ENCODE measurements around the gene RNF151. TPM values are rescaled to one million over a fixed set of nuclear protein-coding genes. Genes with fewer than 3 reads are reported as not detected.
"Not testable (repeated sequence)": the region's sequence is repeated elsewhere in the genome, so short reads cannot be mapped to it uniquely, and the experiment has no call there.

RNF151 gene
- polyA plus RNA-seq, 6 donors from 2014 or later, result not detected

- Mint-ChIP-seq H3K27ac (peak overlapping the region; percentile 10 to 60 (median 34)), H3K4me1 (peaks cover 38 to 58% (median 38%) of the 10 kb centered on the region in 3 donors), H3K36me3 (no peaks in the 10 kb centered on the region), H3K4me3 (peak overlapping the region; percentile 65 to 93 (median 82)), H3K9me3 (no peaks in the 10 kb centered on the region), H3K27me3 (no peaks in the 10 kb centered on the region)
- ATAC-seq (ENCODE audit: low read depth in 2 of 2), result no peak
- no peak for DNase-seq
These were observed 42.0 kb downstream of the RNF151 start for GRCh38 chr16:2008631-2009163.

- Mint-ChIP-seq H3K4me3 (peak overlapping the region; percentile 65 to 93 (median 82)), H3K4me1 (peaks cover 38 to 54% (median 38%) of the 10 kb centered on the region in 3 donors), H3K27me3 (no peaks in the 10 kb centered on the region), H3K27ac (peak overlapping the region in 4 of 6 donors; percentile 17 to 90 (median 43)), H3K9me3 (no peaks in the 10 kb centered on the region), H3K36me3 (no peaks in the 10 kb centered on the region)
- no peak for DNase-seq
- ATAC-seq (ENCODE audit: low read depth in 2 of 2), result peak; percentile 47 to 50
These were observed 42.6 kb downstream of the RNF151 start for GRCh38 chr16:2009164-2009711.

- Mint-ChIP-seq H3K27ac (peak within 1 kb of the TSS; percentile 90 to 98 (median 97)), H3K36me3 (no peaks in the 10 kb centered on the region), H3K27me3 (no peaks in the 10 kb centered on the region), H3K4me3 (peak within 1 kb of the TSS; percentile 81 to 97 (median 93)), H3K4me1 (peaks cover 38 to 47% (median 38%) of the 10 kb centered on the region in 3 donors), H3K9me3 (no peaks in the 10 kb centered on the region)
- peak; percentile 96 to 97 for ATAC-seq (ENCODE audit: low read depth in 2 of 2)
- peak; percentile 80 for DNase-seq
These were observed 43.3 kb downstream of the RNF151 start, which contains the start of gene ZNF598 for GRCh38 chr16:2009791-2010510. Gene ZNF598 (minus strand): TSS chr16:2009821.

- H3K36me3 Mint-ChIP-seq; DNase-seq; H3K27me3 Mint-ChIP-seq; ATAC-seq (ENCODE audit: low read depth in 2 of 2); H3K9me3 Mint-ChIP-seq: not testable (repeated sequence)
- Mint-ChIP-seq H3K4me1 (peaks cover 24 to 29% (median 27%) of the 10 kb centered on the region in 3 donors), H3K27ac (peak overlapping the region in 1 of 6 donors; percentile 51), H3K4me3 (peak overlapping the region in 2 of 8 donors; percentile 9 to 41)
These were observed 45.1 kb downstream of the RNF151 start for GRCh38 chr16:2011726-2012125.

GRCh38 chr16:2013527-2013926, 46.9 kb downstream of the RNF151 start:
- no peaks in the 10 kb centered on the region for H3K36me3 Mint-ChIP-seq

GRCh38 chr16:2015117-2015946, 48.7 kb downstream of the RNF151 start:
- no peaks in the 10 kb centered on the region for H3K36me3 Mint-ChIP-seq
- H3K27me3 Mint-ChIP-seq, result peaks cover 0 to 24% (median 16%) of the 10 kb centered on the region in 3 donors
- H3K9me3 Mint-ChIP-seq, result no peaks in the 10 kb centered on the region
- ATAC-seq (ENCODE audit: low read depth in 2 of 2) (no peak), DNase-seq (no peak)
- peak overlapping the region in 1 of 6 donors; percentile 9 for H3K27ac Mint-ChIP-seq
- H3K4me1 Mint-ChIP-seq, result peaks cover 0 to 2% (median under 1%) of the 10 kb centered on the region in 3 donors
- peak overlapping the region in 1 of 8 donors; percentile 60 for H3K4me3 Mint-ChIP-seq

More at GRCh38 chr16:2013527-2013926, 46.9 kb downstream of the RNF151 start:
- peaks cover 0 to 14% (median 9%) of the 10 kb centered on the region in 3 donors for H3K27me3 Mint-ChIP-seq
- no peak for ATAC-seq (ENCODE audit: low read depth in 2 of 2)
- peak overlapping the region in 1 of 6 donors; percentile 83 for H3K27ac Mint-ChIP-seq
- H3K4me1 Mint-ChIP-seq, result peaks cover 8 to 11% (median 11%) of the 10 kb centered on the region in 3 donors
- H3K9me3 Mint-ChIP-seq, result no peaks in the 10 kb centered on the region
- H3K4me3 Mint-ChIP-seq, result peak overlapping the region in 2 of 8 donors; percentile 33 to 57
- no peak for DNase-seq

- Mint-ChIP-seq H3K36me3 (no peaks in the 10 kb centered on the region), H3K4me3 (no peak overlapping the region), H3K4me1 (peaks cover 0 to 5% (median 5%) of the 10 kb centered on the region in 3 donors), H3K9me3 (no peaks in the 10 kb centered on the region), H3K27ac (no peak overlapping the region), H3K27me3 (peaks cover 0 to 30% (median 16%) of the 10 kb centered on the region in 3 donors)
- DNase-seq, result no peak
- no peak for ATAC-seq (ENCODE audit: low read depth in 2 of 2)
These were observed 49.2 kb downstream of the RNF151 start for GRCh38 chr16:2015947-2016208.

GRCh38 chr16:2016407-2016922, 49.8 kb downstream of the RNF151 start:
- Mint-ChIP-seq H3K36me3 (no peaks in the 10 kb centered on the region), H3K27me3 (peaks cover 0 to 36% (median 20%) of the 10 kb centered on the region in 3 donors), H3K27ac (no peak overlapping the region), H3K9me3 (no peaks in the 10 kb centered on the region), H3K4me3 (no peak overlapping the region), H3K4me1 (peaks cover 0 to 8% (median 5%) of the 10 kb centered on the region in 3 donors)
- DNase-seq (no peak), ATAC-seq (ENCODE audit: low read depth in 2 of 2) (no peak)

Other genes starting within 250 kb of the RNF151 start
- gene NME3, start 195.3 kb upstream of the RNF151 start, polyA plus RNA-seq (ENCODE audit: low read depth in 6 of 6), result 10 to 100 TPM; 32.0 to 61.1 (median 49.1) TPM
- 1 to 10 TPM in 1 of 6 donors, under 1 TPM in 5; 0.43 to 2.8 (median 0.93) TPM for gene EME2, start 194.0 kb upstream of the RNF151 start, polyA plus RNA-seq (ENCODE audit: low read depth in 6 of 6)
- 100 to 1,000 TPM in 4 of 6 donors, 10 to 100 TPM in 2; 76.4 to 120 (median 108) TPM for gene MRPS34, start 193.7 kb upstream of the RNF151 start, polyA plus RNA-seq (ENCODE audit: low read depth in 6 of 6)
- 10 to 100 TPM; 30.2 to 54.1 (median 36.2) TPM for gene SPSB3, start 184.3 kb upstream of the RNF151 start, polyA plus RNA-seq (ENCODE audit: low read depth in 6 of 6)
- gene NUBP2, start 183.9 kb upstream of the RNF151 start, polyA plus RNA-seq (ENCODE audit: low read depth in 6 of 6), result 100 to 1,000 TPM in 1 of 6 donors, 10 to 100 TPM in 5; 69.1 to 110 (median 81.0) TPM
- under 1 TPM in 1 of 6 donors, not detected in 5; 0.13 TPM for gene IGFALS, start 173.2 kb upstream of the RNF151 start, polyA plus RNA-seq (ENCODE audit: low read depth in 6 of 6)
- 10 to 100 TPM; 21.1 to 68.5 (median 39.1) TPM for gene HAGH, start 140.0 kb upstream of the RNF151 start, polyA plus RNA-seq (ENCODE audit: low read depth in 6 of 6)
- 10 to 100 TPM; 20.2 to 28.1 (median 24.5) TPM for gene FAHD1, start 139.7 kb upstream of the RNF151 start, polyA plus RNA-seq (ENCODE audit: low read depth in 6 of 6)
- gene MEIOB, start 94.7 kb upstream of the RNF151 start, polyA plus RNA-seq (ENCODE audit: low read depth in 6 of 6), result not detected
- not detected for gene HS3ST6, start 48.4 kb upstream of the RNF151 start, polyA plus RNA-seq (ENCODE audit: low read depth in 6 of 6)
- gene MSRB1, start 23.7 kb upstream of the RNF151 start, polyA plus RNA-seq (ENCODE audit: low read depth in 6 of 6), result 10 to 100 TPM; 15.6 to 34.5 (median 18.8) TPM
- gene RPL3L, start 12.2 kb upstream of the RNF151 start, polyA plus RNA-seq (ENCODE audit: low read depth in 6 of 6), result not detected
- 100 to 1,000 TPM; 163 to 200 (median 194) TPM for gene NDUFB10, start 7.3 kb upstream of the RNF151 start, polyA plus RNA-seq (ENCODE audit: low read depth in 6 of 6)
- gene RPS2, start 2.0 kb upstream of the RNF151 start, polyA plus RNA-seq (ENCODE audit: low read depth in 6 of 6), result 1,000 to 10,000 TPM; 5,355 to 7,267 (median 6,090) TPM
- gene TBL3, start 5.2 kb downstream of the RNF151 start, polyA plus RNA-seq (ENCODE audit: low read depth in 6 of 6), result 10 to 100 TPM; 10.9 to 54.8 (median 35.4) TPM
- gene NOXO1, start 14.6 kb downstream of the RNF151 start, polyA plus RNA-seq (ENCODE audit: low read depth in 6 of 6), result not detected
- 10 to 100 TPM; 31.9 to 58.2 (median 37.6) TPM for gene GFER, start 17.3 kb downstream of the RNF151 start, polyA plus RNA-seq (ENCODE audit: low read depth in 6 of 6)
- 1 to 10 TPM in 5 of 6 donors, not detected in 1; 1.5 to 4.1 (median 2.8) TPM for gene SYNGR3, start 23.1 kb downstream of the RNF151 start, polyA plus RNA-seq (ENCODE audit: low read depth in 6 of 6)
- gene ZNF598, start 43.0 kb downstream of the RNF151 start, polyA plus RNA-seq (ENCODE audit: low read depth in 6 of 6), result 1 to 10 TPM; 2.7 to 8.4 (median 3.9) TPM
- not detected for gene NPW, start 52.9 kb downstream of the RNF151 start, polyA plus RNA-seq (ENCODE audit: low read depth in 6 of 6)
- gene NHERF2, start 60.0 kb downstream of the RNF151 start, polyA plus RNA-seq (ENCODE audit: low read depth in 6 of 6), result not detected
- 10 to 100 TPM; 21.4 to 38.3 (median 26.0) TPM for gene NTHL1, start 81.0 kb downstream of the RNF151 start, polyA plus RNA-seq (ENCODE audit: low read depth in 6 of 6)
- gene TSC2, start 81.1 kb downstream of the RNF151 start, polyA plus RNA-seq (ENCODE audit: low read depth in 6 of 6), result 10 to 100 TPM; 16.6 to 45.0 (median 24.9) TPM
- 10 to 100 TPM in 1 of 6 donors, 1 to 10 TPM in 5; 2.8 to 10.4 (median 4.0) TPM for gene PKD1, start 169.0 kb downstream of the RNF151 start, polyA plus RNA-seq (ENCODE audit: low read depth in 6 of 6)
- 1 to 10 TPM in 4 of 6 donors, under 1 TPM in 1, not detected in 1; 0.66 to 2.7 (median 1.4) TPM for gene RAB26, start 181.8 kb downstream of the RNF151 start, polyA plus RNA-seq (ENCODE audit: low read depth in 6 of 6)
- 1 to 10 TPM; 4.2 to 9.4 (median 5.6) TPM for gene TRAF7, start 188.9 kb downstream of the RNF151 start, polyA plus RNA-seq (ENCODE audit: low read depth in 6 of 6)
- gene CASKIN1, start 229.7 kb downstream of the RNF151 start, polyA plus RNA-seq (ENCODE audit: low read depth in 6 of 6), result not detected
- gene MLST8, start 238.6 kb downstream of the RNF151 start, polyA plus RNA-seq (ENCODE audit: low read depth in 6 of 6), result 10 to 100 TPM; 28.1 to 43.1 (median 33.4) TPM
- gene BRICD5, start 244.0 kb downstream of the RNF151 start, polyA plus RNA-seq (ENCODE audit: low read depth in 6 of 6), result under 1 TPM in 2 of 6 donors, not detected in 4; 0.48 to 0.49 TPM
- gene PGP, start 248.0 kb downstream of the RNF151 start, polyA plus RNA-seq (ENCODE audit: low read depth in 6 of 6), result 10 to 100 TPM in 2 of 6 donors, 1 to 10 TPM in 4; 5.7 to 11.0 (median 9.5) TPM

Measured in naive B cell (primary cell).